Measurements from ENCODE around the gene HPS5. TPM values are rescaled to one million over a fixed set of nuclear protein-coding genes. Genes with fewer than 3 reads are reported as not detected.
"Not testable (repeated sequence)": the region's sequence is repeated elsewhere in the genome, so short reads cannot be mapped to it uniquely, and the experiment has no call there.

The HPS5 gene
- total and polyA plus RNA-seq, 2 donors (not counting 3 experiments of a cell fraction or from before 2014, with no cell fraction given): 4.7 to 14.1 TPM

- FAIRE-seq (no peak), DNase-seq (ENCODE audit: low read depth, low spot score) (no peak)
- no peak overlapping the region for H3K4me3 ChIP-seq (replicated peaks in 1 of 3; ENCODE audit: insufficient read depth in 1 of 3, low read depth in 1 of 3, low read length in 3 of 3)
- no peaks in the 10 kb centered on the region for H3K4me1 ChIP-seq (ENCODE audit: control insufficient read depth, extremely low read depth, insufficient read depth, low read length)
- POLR2A ChIA-PET: no interaction called here
- H3K9me3 ChIP-seq (replicated peaks; ENCODE audit: control insufficient read depth, insufficient read depth, low read length): no peaks in the 10 kb centered on the region
- dilution Hi-C loops (cut with MboI; ENCODE audit: extremely low pct_ligation_motif_present, low sequenced_read_pairs): no loop called here
- H3K9ac ChIP-seq (replicated peaks; ENCODE audit: extremely low read depth, insufficient read depth, low read length): no peak overlapping the region
- TF ChIP-seq JUN (IDR thresholded peaks at IDR 0.05; ENCODE audit: borderline replicate concordance, insufficient read depth, insufficient read length, low read depth) (no peak), EZH2 (IDR thresholded peaks at IDR 0.05; ENCODE audit: borderline replicate concordance, low read depth, low read length, severe bottlenecking) (no peak), POLR2A (IDR thresholded peaks at IDR 0.05; ENCODE audit: low read depth, low read length) (no peak), MYC (IDR thresholded peaks at IDR 0.05; ENCODE audit: low read depth, low read length) (no peak)
- no peaks in the 10 kb centered on the region for H3K27me3 ChIP-seq (ENCODE audit: control insufficient read depth in 2 of 2, insufficient read depth in 2 of 2, low read length in 2 of 2)
- no peaks in the 10 kb centered on the region for H3K79me2 ChIP-seq (ENCODE audit: control insufficient read depth, insufficient read depth, low read length)
- no peak overlapping the region for H3K27ac ChIP-seq (ENCODE audit: insufficient read depth, low read depth, low read length)
- no TSS peak for BruUV-seq (replicated peaks)
- CTCF ChIA-PET: no interaction called here
- no peaks in the 10 kb centered on the region for H3K9me1 ChIP-seq (replicated peaks; ENCODE audit: control insufficient read depth, extremely low read depth, insufficient read depth, low read length)
- H2AFZ ChIP-seq (ENCODE audit: low read depth, low read length): no peak overlapping the region
- H3K36me3 ChIP-seq (ENCODE audit: control insufficient read depth in 2 of 2, extremely low read depth in 1 of 2, insufficient read depth in 2 of 2, low read length in 2 of 2): no peaks in the 10 kb centered on the region
- no peak overlapping the region for H3K4me2 ChIP-seq (ENCODE audit: insufficient read depth, low read length)
- intact Hi-C loops (cut with micrococcal nuclease): no loop called here
- H4K20me1 ChIP-seq (replicated peaks; ENCODE audit: control insufficient read depth, extremely low read depth, insufficient read depth, low read length): no peaks in the 10 kb centered on the region
These were observed 50.7 kb downstream of the HPS5 start for GRCh38 chr11:18271206-18271605.

GRCh38 chr11:18270102-18270501 is 51.8 kb downstream of the HPS5 start:
- Histone ChIP-seq H4K20me1 (replicated peaks; ENCODE audit: control insufficient read depth, extremely low read depth, insufficient read depth, low read length) (no peaks in the 10 kb centered on the region), H3K4me3 (replicated peaks in 1 of 3; ENCODE audit: insufficient read depth in 1 of 3, low read depth in 1 of 3, low read length in 3 of 3) (no peak overlapping the region), H3K79me2 (ENCODE audit: control insufficient read depth, insufficient read depth, low read length) (no peaks in the 10 kb centered on the region), H3K27me3 (ENCODE audit: control insufficient read depth in 2 of 2, insufficient read depth in 2 of 2, low read length in 2 of 2) (no peaks in the 10 kb centered on the region), H3K9ac (replicated peaks; ENCODE audit: extremely low read depth, insufficient read depth, low read length) (no peak overlapping the region), H3K4me1 (ENCODE audit: control insufficient read depth, extremely low read depth, insufficient read depth, low read length) (no peaks in the 10 kb centered on the region), H2AFZ (ENCODE audit: low read depth, low read length) (no peak overlapping the region), H3K9me3 (replicated peaks; ENCODE audit: control insufficient read depth, insufficient read depth, low read length) (no peaks in the 10 kb centered on the region), H3K9me1 (replicated peaks; ENCODE audit: control insufficient read depth, extremely low read depth, insufficient read depth, low read length) (no peaks in the 10 kb centered on the region), H3K27ac (ENCODE audit: insufficient read depth, low read depth, low read length) (no peak overlapping the region), H3K36me3 (ENCODE audit: control insufficient read depth in 2 of 2, extremely low read depth in 1 of 2, insufficient read depth in 2 of 2, low read length in 2 of 2) (no peaks in the 10 kb centered on the region), H3K4me2 (ENCODE audit: insufficient read depth, low read length) (no peak overlapping the region)
- ChIA-PET CTCF (interaction anchor here (0.8 kb wide), 1 partner anchor 27 kb away, joined by 4 read pairs; no protein-coding TSS in a partner anchor), POLR2A (no interaction called here)
- FAIRE-seq (no peak), DNase-seq (ENCODE audit: low read depth, low spot score) (no peak)
- intact Hi-C loops (cut with micrococcal nuclease) (no loop called here), dilution Hi-C loops (cut with MboI; ENCODE audit: extremely low pct_ligation_motif_present, low sequenced_read_pairs) (no loop called here)
- TF ChIP-seq GATA2 (IDR thresholded peaks at IDR 0.05; ENCODE audit: insufficient read depth, insufficient read length, low read depth, low read length) (no peak), JUN (IDR thresholded peaks at IDR 0.05; ENCODE audit: borderline replicate concordance, insufficient read depth, insufficient read length, low read depth) (no peak), POLR2A (IDR thresholded peaks at IDR 0.05; ENCODE audit: low read depth, low read length) (no peak), MYC (IDR thresholded peaks at IDR 0.05; ENCODE audit: low read depth, low read length) (no peak), EZH2 (IDR thresholded peaks at IDR 0.05; ENCODE audit: borderline replicate concordance, low read depth, low read length, severe bottlenecking) (no peak), CTCF (IDR thresholded peaks at IDR 0.05; ENCODE audit: extremely low read depth in 1 of 2, insufficient read depth in 1 of 2, low read depth in 1 of 2, low read length in 2 of 2) (no peak), POLR2AphosphoS5 (IDR thresholded peaks at IDR 0.05; ENCODE audit: insufficient read depth, low read depth, low read length) (no peak), FOS (IDR thresholded peaks at IDR 0.05; ENCODE audit: borderline replicate concordance, insufficient read depth, low read length) (no peak), MAX (IDR thresholded peaks at IDR 0.05; ENCODE audit: insufficient read depth, insufficient read length) (no peak)
- no TSS peak for BruUV-seq (replicated peaks)

GRCh38 chr11:18269252-18269651 is 52.7 kb downstream of the HPS5 start:
- H2AFZ ChIP-seq (ENCODE audit: low read depth, low read length); H3K4me3 ChIP-seq (replicated peaks in 1 of 3; ENCODE audit: insufficient read depth in 1 of 3, low read depth in 1 of 3, low read length in 3 of 3); FAIRE-seq; H3K4me1 ChIP-seq (ENCODE audit: control insufficient read depth, extremely low read depth, insufficient read depth, low read length); H3K36me3 ChIP-seq (ENCODE audit: control insufficient read depth in 2 of 2, extremely low read depth in 1 of 2, insufficient read depth in 2 of 2, low read length in 2 of 2); H3K27me3 ChIP-seq (ENCODE audit: control insufficient read depth in 2 of 2, insufficient read depth in 2 of 2, low read length in 2 of 2); POLR2A ChIA-PET; H3K9me1 ChIP-seq (replicated peaks; ENCODE audit: control insufficient read depth, extremely low read depth, insufficient read depth, low read length); H3K4me2 ChIP-seq (ENCODE audit: insufficient read depth, low read length); intact Hi-C loops (cut with micrococcal nuclease); DNase-seq (ENCODE audit: low read depth, low spot score); H4K20me1 ChIP-seq (replicated peaks; ENCODE audit: control insufficient read depth, extremely low read depth, insufficient read depth, low read length); H3K79me2 ChIP-seq (ENCODE audit: control insufficient read depth, insufficient read depth, low read length); dilution Hi-C loops (cut with MboI; ENCODE audit: extremely low pct_ligation_motif_present, low sequenced_read_pairs); CTCF ChIA-PET; H3K27ac ChIP-seq (ENCODE audit: insufficient read depth, low read depth, low read length); BruUV-seq (replicated peaks); H3K9ac ChIP-seq (replicated peaks; ENCODE audit: extremely low read depth, insufficient read depth, low read length); H3K9me3 ChIP-seq (replicated peaks; ENCODE audit: control insufficient read depth, insufficient read depth, low read length): not testable (repeated sequence)

Data from endothelial cell of umbilical vein (primary cell).